ENCODE results near the gene ZCWPW2.

DNA sequence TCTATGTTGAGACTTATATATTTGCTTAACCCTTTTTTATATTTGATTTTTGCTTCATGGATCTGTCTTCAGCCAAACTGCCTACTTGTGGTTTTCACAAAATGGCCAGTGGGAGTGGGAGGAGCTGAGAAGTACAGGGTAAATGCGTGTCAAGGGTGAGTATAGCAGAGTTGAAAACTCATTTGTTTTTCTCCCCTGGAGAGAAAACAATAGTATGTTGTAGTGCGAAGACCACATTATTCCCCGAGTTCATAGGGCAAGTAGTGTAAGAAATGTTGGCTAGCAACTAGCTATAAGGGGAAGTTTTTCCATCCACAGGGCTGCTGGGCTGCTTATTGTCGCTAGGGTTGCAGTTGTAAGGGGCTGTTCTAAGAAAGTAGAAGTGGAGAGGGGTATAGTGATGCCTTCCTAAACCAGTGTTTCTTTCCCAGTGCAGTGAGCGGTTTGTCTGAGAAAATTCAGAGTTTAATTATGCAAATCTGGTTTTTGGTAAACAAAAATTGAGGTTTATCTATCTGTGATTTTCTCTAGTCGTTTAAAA lies 153.9 kb downstream of the ZCWPW2 start:
- TF ChIP-seq, protein P1, sequence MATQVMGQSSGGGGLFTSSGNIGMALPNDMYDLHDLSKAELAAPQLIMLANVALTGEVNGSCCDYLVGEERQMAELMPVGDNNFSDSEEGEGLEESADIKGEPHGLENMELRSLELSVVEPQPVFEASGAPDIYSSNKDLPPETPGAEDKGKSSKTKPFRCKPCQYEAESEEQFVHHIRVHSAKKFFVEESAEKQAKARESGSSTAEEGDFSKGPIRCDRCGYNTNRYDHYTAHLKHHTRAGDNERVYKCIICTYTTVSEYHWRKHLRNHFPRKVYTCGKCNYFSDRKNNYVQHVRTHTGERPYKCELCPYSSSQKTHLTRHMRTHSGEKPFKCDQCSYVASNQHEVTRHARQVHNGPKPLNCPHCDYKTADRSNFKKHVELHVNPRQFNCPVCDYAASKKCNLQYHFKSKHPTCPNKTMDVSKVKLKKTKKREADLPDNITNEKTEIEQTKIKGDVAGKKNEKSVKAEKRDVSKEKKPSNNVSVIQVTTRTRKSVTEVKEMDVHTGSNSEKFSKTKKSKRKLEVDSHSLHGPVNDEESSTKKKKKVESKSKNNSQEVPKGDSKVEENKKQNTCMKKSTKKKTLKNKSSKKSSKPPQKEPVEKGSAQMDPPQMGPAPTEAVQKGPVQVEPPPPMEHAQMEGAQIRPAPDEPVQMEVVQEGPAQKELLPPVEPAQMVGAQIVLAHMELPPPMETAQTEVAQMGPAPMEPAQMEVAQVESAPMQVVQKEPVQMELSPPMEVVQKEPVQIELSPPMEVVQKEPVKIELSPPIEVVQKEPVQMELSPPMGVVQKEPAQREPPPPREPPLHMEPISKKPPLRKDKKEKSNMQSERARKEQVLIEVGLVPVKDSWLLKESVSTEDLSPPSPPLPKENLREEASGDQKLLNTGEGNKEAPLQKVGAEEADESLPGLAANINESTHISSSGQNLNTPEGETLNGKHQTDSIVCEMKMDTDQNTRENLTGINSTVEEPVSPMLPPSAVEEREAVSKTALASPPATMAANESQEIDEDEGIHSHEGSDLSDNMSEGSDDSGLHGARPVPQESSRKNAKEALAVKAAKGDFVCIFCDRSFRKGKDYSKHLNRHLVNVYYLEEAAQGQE (IDR thresholded peaks at IDR 0.05; ENCODE audit: borderline replicate concordance) = no peak
- TF ChIP-seq, protein P1 (CRISPR knock-in tag; IDR thresholded peaks at IDR 0.05; ENCODE audit: low read depth) = no peak
- TF ChIP-seq RAD21 (CRISPR knock-in tag; conservative IDR thresholded peaks at IDR 0.05 in 1 of 2, IDR thresholded peaks at IDR 0.05 in 1 of 2) = no peak
